ENCODE results near the gene S100A11.

S100A11 gene

GRCh38 chr1:152003846-152004442 lies 32.9 kb downstream of the S100A11 start:
- TF ChIP-seq RAD21 (IDR thresholded peaks at IDR 0.05; ENCODE audit: low read depth) (peak; percentile 21; the same call in 1 of the 2 replicates), FOXM1 (IDR thresholded peaks at IDR 0.05; ENCODE audit: borderline replicate concordance, low read depth) (no peak)

GRCh38 chr1:152002960-152003359 lies 33.8 kb downstream of the S100A11 start:
- no peak for TF ChIP-seq USF1 (IDR thresholded peaks at IDR 0.05)
- no peak for TF ChIP-seq TAF1 (IDR thresholded peaks at IDR 0.05; ENCODE audit: low read depth)
- no peak for TF ChIP-seq REST (IDR thresholded peaks at IDR 0.05; ENCODE audit: low read depth)

GRCh38 chr1:152001631-152002584 lies 34.9 kb downstream of the S100A11 start:
- peak; percentile 96 for TF ChIP-seq RAD21 (IDR thresholded peaks at IDR 0.05; ENCODE audit: low read depth)
- TF ChIP-seq CREB1 (IDR thresholded peaks at IDR 0.05; ENCODE audit: low read depth) = no peak
- TF ChIP-seq ZBTB7A (IDR thresholded peaks at IDR 0.05; ENCODE audit: low read depth) = no peak
- TF ChIP-seq EP300 (IDR thresholded peaks at IDR 0.05; ENCODE audit: borderline replicate concordance) = 0 out of 2 replicates have a peak, but pooled peaks have one; percentile 3
- TF ChIP-seq YY1 (IDR thresholded peaks at IDR 0.05; ENCODE audit: low read depth) = no peak
- no peak for TF ChIP-seq NFIC (IDR thresholded peaks at IDR 0.05)
- no peak for TF ChIP-seq TAF1 (IDR thresholded peaks at IDR 0.05; ENCODE audit: low read depth)
- TF ChIP-seq CEBPB (IDR thresholded peaks at IDR 0.05) = no peak
- 0 out of 2 replicates have a peak, but pooled peaks have one; percentile 33 for TF ChIP-seq USF1 (IDR thresholded peaks at IDR 0.05)
- TF ChIP-seq EGR1 (IDR thresholded peaks at IDR 0.05) = no peak
- TF ChIP-seq FOXM1 (IDR thresholded peaks at IDR 0.05; ENCODE audit: borderline replicate concordance, low read depth) = no peak
- TF ChIP-seq TCF12 (IDR thresholded peaks at IDR 0.05; ENCODE audit: low read depth) = 0 out of 2 replicates have a peak, but pooled peaks have one; percentile 12
- no peak for TF ChIP-seq REST (IDR thresholded peaks at IDR 0.05; ENCODE audit: low read depth)
- 0 out of 2 replicates have a peak, but pooled peaks have one; percentile 5 for TF ChIP-seq MAX (IDR thresholded peaks at IDR 0.05)
- no peak for TF ChIP-seq TEAD4 (IDR thresholded peaks at IDR 0.05)

- TF ChIP-seq MAX (IDR thresholded peaks at IDR 0.05) (0 out of 2 replicates have a peak, but pooled peaks have one; percentile 6), CREB1 (IDR thresholded peaks at IDR 0.05; ENCODE audit: low read depth) (no peak)
Observed at GRCh38 chr1:152000964-152001630, 35.7 kb downstream of the S100A11 start.

- peak; percentile 78 for TF ChIP-seq EP300 (IDR thresholded peaks at IDR 0.05; ENCODE audit: borderline replicate concordance)
- TF ChIP-seq EGR1 (IDR thresholded peaks at IDR 0.05) = no peak
- no peak for TF ChIP-seq YY1 (IDR thresholded peaks at IDR 0.05; ENCODE audit: low read depth)
- TF ChIP-seq MAX (IDR thresholded peaks at IDR 0.05) = peak; percentile 34; the same call in 1 of the 2 replicates
- TF ChIP-seq TEAD4 (IDR thresholded peaks at IDR 0.05) = peak; percentile 43; the same call in 1 of the 2 replicates
- TF ChIP-seq FOXM1 (IDR thresholded peaks at IDR 0.05; ENCODE audit: borderline replicate concordance, low read depth) = no peak
- TF ChIP-seq NFIC (IDR thresholded peaks at IDR 0.05) = no peak
- TF ChIP-seq TCF12 (IDR thresholded peaks at IDR 0.05; ENCODE audit: low read depth) = peak; percentile 50; the same call in 1 of the 2 replicates
Observed at GRCh38 chr1:151998611-151999362, 38.0 kb downstream of the S100A11 start.
